HG02938 (cell line): ENCODE measurements around the gene DENND4B.
A peak's percentile ranks its signal among the peaks of the same experiment; 100 is the strongest.
"Not testable (repeated sequence)": the region's sequence is repeated elsewhere in the genome, so short reads cannot be mapped to it uniquely, and the experiment has no call there.

Source experiments
- ATAC-seq: cut with Tn5 transposase; IDR thresholded peaks from one replicate; pipeline ENCODE4 v1.9.1; 2021; ENCODE audit warnings: mild to moderate bottlenecking, moderate library complexity; ENCODE audit not compliant: unreplicated experiment

Gene DENND4B, protein sequence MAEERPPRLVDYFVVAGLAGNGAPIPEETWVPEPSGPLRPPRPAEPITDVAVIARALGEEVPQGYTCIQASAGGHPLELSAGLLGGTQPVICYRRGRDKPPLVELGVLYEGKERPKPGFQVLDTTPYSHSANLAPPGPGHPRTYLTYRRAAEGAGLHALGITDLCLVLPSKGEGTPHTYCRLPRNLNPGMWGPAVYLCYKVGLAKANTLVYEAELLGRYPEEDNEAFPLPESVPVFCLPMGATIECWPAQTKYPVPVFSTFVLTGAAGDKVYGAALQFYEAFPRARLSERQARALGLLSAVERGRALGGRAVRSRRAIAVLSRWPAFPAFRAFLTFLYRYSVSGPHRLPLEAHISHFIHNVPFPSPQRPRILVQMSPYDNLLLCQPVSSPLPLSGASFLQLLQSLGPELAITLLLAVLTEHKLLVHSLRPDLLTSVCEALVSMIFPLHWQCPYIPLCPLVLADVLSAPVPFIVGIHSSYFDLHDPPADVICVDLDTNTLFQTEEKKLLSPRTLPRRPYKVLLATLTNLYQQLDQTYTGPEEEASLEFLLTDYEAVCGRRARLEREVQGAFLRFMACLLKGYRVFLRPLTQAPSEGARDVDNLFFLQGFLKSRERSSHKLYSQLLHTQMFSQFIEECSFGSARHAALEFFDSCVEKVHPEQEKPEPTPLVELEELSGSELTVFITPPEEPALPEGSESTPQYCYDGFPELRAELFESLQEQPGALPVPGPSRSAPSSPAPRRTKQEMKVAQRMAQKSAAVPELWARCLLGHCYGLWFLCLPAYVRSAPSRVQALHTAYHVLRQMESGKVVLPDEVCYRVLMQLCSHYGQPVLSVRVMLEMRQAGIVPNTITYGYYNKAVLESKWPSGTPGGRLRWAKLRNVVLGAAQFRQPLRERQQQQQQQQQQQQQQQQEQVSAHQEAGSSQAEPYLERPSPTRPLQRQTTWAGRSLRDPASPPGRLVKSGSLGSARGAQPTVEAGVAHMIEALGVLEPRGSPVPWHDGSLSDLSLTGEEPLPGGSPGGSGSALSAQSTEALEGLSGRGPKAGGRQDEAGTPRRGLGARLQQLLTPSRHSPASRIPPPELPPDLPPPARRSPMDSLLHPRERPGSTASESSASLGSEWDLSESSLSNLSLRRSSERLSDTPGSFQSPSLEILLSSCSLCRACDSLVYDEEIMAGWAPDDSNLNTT (N-terminal part only)

DNA sequence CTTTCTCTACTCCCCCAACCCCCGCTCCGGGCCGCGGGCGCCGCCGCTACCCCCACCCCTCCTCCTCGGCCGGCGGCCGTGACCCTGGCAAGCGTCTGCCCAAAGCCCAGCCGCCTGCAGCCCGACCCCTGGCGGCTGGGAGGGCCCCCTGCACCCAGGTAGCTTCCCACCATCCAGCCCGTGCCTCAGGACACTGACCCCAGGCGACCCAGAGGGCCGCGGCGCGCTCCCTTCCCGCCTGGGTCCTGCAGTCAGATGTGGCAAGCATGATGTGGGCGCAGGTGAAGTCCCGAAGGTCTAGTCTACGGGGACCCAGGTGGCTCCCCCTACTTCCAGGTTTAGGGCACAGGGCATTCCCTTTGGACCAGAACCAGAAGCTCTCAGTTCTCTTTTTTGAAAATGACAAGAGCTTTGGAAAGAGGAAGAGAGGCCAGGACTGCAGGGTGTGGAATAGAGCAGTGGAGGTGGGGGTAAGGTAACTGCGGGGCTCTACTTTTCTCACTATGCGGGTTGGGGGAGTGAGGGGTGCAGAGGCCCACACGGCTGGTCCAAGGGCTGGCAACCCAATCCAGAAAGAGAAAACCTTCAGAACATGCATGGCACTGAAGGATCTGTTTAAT is at the start of gene DENND4B:
Gene DENND4B (minus strand): TSS at position 97 of the 620 bp plus-strand sequence. CDS start 2,344 bp downstream, outside the sequence.
- peak; percentile 50 for ATAC-seq

- ATAC-seq, result no peak
Measured at GRCh38 chr1:153995640-153996039, 49.1 kb upstream of the DENND4B start.

DNA sequence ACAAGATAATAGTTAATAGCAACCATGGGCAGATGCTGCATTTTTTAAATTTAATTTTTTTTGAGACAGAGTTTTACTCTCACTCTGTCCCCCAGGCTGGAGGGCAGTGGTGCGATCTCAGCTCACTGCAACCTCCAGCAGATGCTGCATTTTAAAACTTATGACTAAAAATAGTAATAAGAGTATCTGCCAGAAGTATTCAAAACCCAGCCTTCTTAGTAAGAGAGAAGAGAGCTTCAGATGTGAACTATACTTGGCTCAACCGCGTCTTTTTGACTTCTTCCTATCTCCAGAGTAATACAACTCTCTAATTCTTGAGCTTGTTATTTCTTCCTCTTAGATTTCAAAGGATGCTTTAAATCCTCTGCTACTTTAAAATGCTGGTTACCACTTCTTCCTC is 48.7 kb upstream of the DENND4B start:
- no peak for ATAC-seq

DNA sequence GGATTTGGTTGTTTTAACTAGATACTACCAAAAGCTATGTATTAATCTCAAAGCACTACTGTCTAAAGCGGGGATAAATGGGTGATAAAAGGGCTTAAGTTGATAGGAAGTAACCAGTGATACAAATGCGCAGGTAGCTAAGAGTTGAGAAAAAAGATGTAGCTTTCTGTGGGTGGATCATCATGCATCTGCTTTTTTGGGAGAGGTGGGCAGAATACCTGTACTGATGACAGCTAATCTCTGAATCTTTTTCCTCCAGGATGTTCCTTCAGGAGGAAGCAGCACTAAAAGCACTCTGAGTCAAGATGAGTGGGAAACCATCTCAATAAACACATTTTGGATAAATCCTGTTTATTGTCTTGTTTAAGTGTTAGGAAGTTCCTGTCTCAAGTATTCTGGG is 45.3 kb upstream of the DENND4B start:
- ATAC-seq, result no peak

DNA sequence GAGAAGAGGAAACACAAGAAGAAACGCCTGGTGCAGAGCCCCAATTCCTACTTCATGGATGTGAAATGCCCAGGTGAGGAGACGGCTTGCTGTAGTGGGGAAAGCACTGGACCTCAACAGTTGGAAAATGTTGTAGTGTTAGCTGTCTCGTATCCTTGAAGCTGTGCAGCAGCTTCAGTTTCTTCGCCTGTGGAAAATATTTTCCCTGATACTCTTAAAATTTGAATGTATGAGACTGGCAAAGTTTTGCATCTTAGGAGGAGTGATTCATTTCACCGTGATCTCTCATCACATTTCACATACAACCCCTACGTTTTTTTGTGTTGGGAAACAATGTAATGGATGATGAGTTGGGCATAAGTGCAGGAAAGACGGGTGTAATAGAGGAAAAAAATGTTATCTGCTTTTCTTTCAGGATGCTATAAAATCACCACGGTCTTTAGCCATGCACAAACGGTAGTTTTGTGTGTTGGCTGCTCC is 44.7 kb upstream of the DENND4B start:
- ATAC-seq, result no peak

DNA sequence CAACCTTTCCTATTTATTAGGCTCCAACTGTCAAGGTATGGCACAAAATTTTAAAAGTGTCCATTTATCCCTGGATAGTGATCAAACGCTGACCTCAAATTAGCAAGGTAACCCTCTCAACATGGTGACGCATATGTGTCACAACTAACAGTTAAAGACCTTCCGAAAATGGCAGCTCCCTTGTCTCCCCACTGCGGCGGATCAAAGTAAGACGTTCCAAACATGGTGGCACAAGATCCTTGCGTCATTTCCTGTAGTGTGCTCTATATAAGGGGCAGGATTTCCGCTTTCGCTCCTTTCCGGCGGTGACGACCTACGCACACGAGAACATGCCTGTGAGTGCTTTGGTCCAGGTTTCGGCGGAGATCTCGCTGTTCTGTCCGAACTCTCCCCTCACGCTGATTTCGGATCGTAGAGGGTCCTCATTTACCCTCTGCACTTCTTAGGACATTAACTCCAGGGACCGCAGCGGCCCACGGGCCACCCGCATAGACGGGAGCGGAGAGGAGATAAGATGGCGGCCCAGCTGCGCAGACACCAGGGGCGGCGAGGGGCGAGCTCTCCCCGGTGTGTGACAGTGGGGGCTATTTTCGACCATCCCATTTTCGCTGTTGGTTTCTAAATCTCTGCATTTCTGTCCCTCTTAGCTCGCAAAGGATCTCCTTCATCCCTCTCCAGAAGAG is 44.1 kb upstream of the DENND4B start, which contains the start of gene RPS27:
Gene RPS27 (plus strand): TSS at position 295 of the 683 bp plus-strand sequence. CDS start 35 bp downstream, at position 330.
- ATAC-seq, result peak; percentile 57

GRCh38 chr1:153987621-153988020 is 41.1 kb upstream of the DENND4B start:
- no peak for ATAC-seq

- ATAC-seq, result no peak
Measured at GRCh38 chr1:153985941-153986761, 39.6 kb upstream of the DENND4B start, which contains the start of gene RAB13. Gene RAB13, minus strand, starts transcription at chr1:153986339. Its CDS starts 103 bp downstream, at chr1:153986236.

DNA sequence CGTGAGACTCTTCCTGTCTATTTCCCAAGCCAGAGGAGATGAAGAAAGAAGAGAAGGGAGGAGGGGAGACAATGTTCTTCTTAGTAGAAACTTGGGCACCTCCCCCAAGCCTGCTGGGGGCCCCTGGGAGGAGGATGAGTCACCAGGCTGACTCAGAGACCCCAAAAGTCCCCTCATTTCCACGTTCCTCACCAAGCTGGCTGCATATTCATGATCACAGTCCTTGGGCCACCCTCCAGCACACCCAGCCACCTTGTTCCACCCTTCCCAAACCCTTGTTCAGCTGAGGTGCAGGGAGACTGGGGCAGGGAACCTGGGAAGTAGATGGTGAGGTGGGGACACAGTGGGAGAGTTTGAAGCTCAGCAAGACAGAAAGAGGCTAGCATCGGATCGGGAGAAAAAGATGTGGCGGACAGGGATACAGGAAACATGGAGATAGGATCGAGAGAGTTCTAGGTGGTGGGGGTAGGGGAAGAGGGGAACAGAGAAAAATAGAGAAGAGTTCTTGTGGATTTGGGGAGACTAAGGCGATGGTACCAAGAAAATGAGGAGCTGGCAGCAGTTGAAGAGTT is 38.9 kb upstream of the DENND4B start:
- ATAC-seq, result no peak

GRCh38 chr1:153984123-153984894 is 37.8 kb upstream of the DENND4B start:
- ATAC-seq, result no peak

DNA sequence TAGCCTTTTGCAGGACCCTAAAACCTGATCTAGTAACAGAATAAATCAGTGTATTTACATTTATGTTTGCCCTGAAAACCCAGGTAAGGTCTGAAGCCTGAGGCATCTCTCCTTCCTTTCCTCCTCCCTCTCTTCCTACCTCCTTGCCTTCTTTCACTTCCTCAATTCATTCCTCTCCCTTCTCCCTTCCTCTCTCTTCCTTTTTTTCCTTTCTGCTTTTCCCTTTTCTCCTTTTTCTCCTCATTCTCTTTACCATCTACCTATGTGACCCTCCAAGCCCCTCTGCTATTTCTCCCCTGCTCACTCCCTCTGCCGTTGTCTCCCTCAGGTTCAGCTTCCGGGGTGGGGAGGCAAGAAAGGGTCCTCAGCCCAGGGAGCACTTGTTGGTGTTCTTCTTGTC is 35.2 kb upstream of the DENND4B start:
- not testable (repeated sequence) for ATAC-seq

DNA sequence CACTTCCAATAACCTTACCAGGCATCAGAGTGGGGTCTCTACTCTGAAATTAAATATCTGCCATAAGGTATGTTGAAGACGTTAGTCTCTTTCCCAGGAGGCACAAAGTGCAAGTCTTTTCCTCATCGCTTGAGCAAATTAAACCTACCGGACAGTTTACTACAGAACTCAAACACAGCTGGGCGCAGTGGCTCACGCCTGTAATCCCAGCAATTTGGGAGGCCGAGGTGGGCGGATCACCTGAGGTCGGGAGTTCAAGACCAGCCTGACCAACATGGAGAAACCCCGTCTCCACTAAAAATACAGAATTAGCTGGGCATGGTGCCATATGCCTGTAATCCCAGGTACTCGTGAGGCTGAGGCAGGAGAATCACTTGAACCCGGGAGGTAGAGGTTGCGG is 32.6 kb upstream of the DENND4B start:
- ATAC-seq, result not testable (repeated sequence)

GRCh38 chr1:153978274-153978909 is 31.9 kb upstream of the DENND4B start:
- ATAC-seq, result no peak

GRCh38 chr1:153977250-153978240 is 31.0 kb upstream of the DENND4B start, which contains the start of gene JTB:
Gene JTB, minus strand, starts transcription at chr1:153977674. Its CDS starts 422 bp downstream, at chr1:153977252.
- peak; percentile 78 for ATAC-seq

GRCh38 chr1:153976819-153977249 is 30.3 kb upstream of the DENND4B start:
- ATAC-seq, result no peak

- ATAC-seq, result no peak
Measured at GRCh38 chr1:153973525-153973924, 27.0 kb upstream of the DENND4B start.
